HUDEP-2 (cell line): ENCODE results near the gene FBXO3.
"Not testable (repeated sequence)": the region's sequence is repeated elsewhere in the genome, so short reads cannot be mapped to it uniquely, and the experiment has no call there.

Experiments
- DNase-seq, 76 experiments: peaks; one replicate each; lab custom pipeline; 2025; ENCODE audit not compliant: unreplicated experiment in 76 of 76; lab: John Stamatoyannopoulos, UW

Gene FBXO3, protein sequence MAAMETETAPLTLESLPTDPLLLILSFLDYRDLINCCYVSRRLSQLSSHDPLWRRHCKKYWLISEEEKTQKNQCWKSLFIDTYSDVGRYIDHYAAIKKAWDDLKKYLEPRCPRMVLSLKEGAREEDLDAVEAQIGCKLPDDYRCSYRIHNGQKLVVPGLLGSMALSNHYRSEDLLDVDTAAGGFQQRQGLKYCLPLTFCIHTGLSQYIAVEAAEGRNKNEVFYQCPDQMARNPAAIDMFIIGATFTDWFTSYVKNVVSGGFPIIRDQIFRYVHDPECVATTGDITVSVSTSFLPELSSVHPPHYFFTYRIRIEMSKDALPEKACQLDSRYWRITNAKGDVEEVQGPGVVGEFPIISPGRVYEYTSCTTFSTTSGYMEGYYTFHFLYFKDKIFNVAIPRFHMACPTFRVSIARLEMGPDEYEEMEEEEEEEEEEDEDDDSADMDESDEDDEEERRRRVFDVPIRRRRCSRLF

DNA sequence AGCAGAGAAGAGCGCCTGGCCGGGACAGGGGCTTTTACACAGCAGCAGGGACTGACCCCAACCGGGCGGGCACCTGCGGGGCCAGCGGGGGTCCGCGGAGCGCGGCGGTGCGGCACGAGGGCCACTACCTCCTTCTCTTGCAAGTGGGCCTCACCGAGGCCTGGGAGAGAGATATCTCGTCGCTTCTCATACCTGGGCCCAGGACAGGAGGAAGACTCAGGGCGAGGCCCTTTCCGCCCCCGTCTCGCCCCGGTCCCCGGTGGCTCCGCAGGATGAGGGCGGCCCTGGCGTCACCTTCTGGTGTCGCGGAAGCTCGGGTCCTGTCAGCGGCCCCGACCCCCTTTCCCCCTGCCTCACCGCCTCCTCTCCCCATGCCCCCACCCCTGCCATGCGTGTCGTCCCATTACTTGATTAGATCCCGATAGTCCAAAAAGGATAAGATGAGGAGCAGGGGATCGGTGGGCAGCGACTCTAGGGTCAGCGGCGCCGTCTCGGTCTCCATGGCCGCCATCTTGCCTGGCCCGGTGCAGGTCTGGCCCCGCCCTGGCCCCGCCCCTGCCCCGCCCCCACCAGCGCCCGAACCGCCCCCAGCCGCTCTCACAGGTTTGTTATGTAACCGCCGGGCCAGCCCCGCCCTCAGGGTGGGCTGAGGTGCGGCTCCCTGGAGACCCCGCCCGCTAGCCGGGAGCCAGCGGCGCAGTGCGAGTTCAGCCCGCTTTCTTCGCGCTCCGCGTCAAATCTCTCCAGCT, at the start of gene FBXO3:
Gene FBXO3, minus strand, starts transcription at position 534 of the 749 bp plus-strand sequence. Its CDS starts 23 bp downstream, at position 511.
- DNase-seq, result peak in 73 of 76 experiments; percentile 24 to 85 (median 72)

DNA sequence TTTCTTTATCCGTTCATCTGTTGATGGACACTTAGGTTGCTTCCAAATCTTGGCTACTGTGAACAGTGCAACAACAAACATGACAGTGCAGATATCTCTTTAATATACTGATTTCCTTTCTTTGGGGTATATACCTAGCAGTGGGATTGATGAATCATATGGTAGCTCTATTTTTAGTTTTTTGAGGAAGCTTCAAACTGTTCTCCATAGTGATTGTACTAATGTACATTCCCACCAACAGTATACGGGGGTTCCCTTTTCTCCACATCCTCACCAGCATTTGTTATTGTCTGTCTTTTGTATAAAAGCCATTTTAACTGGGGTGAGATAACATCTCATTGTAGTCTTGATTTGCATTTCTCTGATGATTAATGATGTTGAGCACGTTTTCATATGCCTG, 48.7 kb upstream of the FBXO3 start:
- DNase-seq, result not testable (repeated sequence)

DNA sequence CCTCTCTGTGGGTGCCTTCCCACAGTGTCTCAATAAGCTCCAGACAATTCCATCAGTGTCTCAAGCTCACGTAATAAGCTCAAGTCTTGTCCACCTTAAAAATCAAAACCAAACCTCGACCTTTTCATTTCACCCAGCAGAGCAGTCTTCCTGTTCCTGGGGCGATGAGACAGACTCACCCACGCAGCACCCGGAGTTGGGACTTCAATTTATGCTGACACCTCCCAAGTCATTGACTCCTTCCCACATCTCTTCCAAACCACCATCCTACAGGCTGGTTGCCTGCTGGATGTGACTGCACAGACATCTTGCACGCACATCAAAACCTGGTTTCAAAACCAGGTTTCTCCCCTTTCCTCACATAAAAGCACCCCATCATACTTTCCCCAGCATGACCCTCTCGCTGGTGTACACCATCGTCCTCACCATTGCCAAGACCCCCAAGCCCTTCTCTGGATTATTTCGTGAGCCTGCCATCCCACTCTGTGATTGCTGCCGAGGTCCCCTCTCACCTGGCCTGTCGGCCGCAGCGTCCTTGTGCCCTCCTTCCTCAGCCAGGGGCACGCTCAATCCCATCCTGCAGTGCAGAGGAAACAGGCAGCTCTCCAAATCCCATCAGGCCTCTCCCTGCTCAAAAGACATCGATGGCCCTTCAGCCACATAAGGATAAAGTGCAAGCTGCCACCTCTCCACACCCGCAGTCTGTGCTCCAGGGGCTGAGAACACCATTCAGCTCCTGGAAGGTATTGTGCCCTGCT, 45.1 kb upstream of the FBXO3 start:
- no peak for DNase-seq

DNA sequence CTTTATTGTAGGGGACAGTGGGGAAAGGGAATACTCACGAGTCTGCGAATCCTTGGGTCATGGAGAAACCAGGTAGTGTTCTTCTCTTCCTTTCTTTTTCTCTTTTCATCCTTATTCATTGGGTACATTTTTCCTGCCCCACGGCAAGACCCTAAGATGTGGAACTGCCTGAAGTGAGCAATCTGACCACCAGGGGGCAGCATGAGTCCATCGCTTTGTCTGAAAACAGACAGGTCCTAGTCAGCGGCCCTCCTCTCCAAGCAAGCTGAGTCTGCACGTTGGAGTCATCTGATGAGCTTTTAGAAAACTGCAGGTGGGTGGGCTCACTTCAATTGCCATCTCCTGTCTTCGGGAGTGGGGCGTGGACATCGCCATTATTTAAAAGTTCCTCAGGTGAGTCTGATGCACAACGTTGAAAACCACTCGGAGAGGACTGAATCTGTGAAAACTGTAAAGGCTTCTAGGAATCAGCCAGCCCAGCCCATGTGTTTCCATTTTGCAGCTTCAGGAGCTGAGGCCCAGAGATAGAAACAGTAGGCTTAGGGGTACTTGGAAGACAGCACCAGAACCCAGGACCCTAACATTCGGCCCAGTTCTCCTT, 34.0 kb upstream of the FBXO3 start:
- peak in 69 of 76 experiments; percentile 20 to 88 (median 64) for DNase-seq

DNA sequence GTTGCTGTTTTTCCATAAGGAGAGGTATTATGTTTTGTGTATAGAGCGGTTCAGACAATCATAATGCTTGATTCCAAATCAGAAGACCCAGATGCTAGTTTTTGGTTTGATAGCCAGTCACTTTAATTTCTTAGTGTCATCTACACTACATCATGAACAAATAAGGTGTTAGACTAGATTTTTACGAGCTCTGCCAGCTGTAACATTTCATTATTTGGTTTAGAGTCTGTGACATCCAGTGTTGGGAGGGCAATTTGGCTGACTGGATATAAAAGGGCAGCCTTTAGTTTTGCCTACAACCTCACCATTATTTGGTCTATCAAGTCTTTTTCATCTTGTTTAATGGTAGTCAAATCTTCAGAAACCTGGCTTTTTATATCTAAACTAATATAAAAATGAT, 30.2 kb upstream of the FBXO3 start:
- DNase-seq, result no peak

DNA sequence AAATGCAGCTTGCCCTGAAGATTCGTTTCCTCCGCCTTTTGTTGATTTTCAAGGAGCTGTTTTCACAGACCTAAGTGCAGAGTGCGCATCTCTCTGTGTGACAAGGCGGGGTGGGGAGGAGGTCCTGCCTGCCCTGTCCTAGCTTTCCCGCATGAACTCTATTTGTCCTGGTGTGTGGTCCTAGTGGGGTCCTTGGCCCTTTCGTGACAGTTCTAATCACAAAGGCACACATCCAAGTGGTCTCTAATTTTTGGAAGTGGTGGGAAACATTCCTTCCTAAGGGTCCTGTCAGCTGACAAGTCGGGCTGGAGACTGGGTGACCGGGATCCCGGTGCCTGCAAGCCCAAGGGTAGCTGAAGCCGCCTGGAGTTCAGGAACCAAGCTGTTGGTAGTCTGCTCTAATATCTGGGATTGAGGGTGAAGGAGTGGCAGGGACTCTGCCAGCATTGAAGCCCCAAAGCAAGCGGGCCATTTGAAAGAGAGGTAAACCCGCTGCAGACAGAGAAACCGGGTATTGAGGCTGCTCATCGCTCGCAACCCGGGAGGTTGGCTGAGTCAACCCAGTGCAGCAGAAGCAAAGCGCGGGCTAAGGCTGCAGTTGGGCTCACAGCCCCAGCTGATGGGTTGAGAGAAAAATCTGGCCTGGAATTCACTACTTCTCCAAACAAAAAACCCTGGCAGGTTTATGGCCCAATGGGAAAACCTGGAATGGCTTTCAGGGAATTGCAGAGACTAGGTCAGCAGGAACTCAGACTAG, 28.1 kb upstream of the FBXO3 start:
- no peak for DNase-seq

DNA sequence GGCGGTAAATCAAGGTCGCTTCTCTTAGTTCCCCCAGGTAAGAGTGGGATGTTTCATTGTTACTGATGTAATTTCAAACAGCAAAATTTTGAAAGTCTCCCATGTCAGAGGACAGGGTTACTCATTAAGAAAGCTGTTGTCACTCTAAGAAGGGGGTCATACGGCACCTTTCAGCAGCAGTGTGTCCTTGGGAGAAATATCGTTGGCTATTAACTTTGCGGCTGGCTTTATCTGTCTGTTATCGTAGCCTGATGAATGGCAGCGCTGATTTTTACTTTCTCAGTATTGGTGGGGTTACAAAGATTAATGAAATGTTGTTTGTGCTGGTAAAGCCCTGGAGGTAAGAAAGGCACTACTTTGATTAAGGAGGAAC, 27.5 kb upstream of the FBXO3 start:
- DNase-seq, result no peak

DNA sequence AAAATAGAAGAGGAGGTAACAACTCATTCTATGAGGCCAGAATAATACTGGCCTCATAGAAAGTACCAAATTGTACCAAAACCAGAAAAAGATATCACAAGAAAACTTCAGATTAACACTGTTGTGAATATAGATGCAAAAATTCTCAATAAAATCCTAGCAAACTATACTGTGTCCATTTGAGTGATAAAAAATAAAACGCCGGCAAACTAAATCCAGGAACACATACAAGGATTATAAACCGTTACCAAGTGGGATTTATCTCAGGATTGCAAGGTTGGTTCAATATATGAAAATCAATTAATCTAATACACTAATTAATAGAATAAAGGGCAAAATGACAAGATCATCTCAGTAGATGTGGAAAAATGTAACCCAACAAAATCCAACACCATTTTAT, 23.6 kb upstream of the FBXO3 start:
- DNase-seq, result no peak

- no peak for DNase-seq
These were observed 15.7 kb upstream of the FBXO3 start for GRCh38 chr11:33790040-33790439.

DNA sequence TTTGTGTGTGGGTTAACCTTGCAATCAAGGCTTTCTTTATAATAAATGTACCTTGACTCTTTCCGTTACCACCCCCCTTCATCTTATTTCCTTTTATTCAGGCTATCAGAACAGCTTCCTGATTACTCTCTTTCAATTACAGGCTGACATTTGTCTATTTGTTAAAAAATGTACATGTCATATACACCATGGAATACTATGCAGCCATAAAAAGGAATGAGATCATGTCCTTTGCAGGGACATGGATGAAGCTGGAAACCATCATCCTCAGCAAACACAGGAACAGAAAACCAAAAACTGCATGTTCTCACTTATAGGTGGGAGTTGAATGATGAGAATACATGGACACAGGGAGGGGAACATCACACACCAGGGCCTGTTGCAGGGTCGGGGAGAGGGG, 13.8 kb upstream of the FBXO3 start:
- not testable (repeated sequence) for DNase-seq

- no peak for DNase-seq
These were observed 12.8 kb upstream of the FBXO3 start for GRCh38 chr11:33787076-33787475.

GRCh38 chr11:33785609-33786008, 11.3 kb upstream of the FBXO3 start:
- no peak for DNase-seq

GRCh38 chr11:33779849-33780528, 5.7 kb upstream of the FBXO3 start:
- DNase-seq, result no peak

GRCh38 chr11:33778675-33779074, 4.4 kb upstream of the FBXO3 start:
- DNase-seq, result no peak

- DNase-seq, result no peak
These were observed 3.6 kb upstream of the FBXO3 start for GRCh38 chr11:33777906-33778305.

GRCh38 chr11:33775832-33776470, 1.6 kb upstream of the FBXO3 start:
- DNase-seq, result no peak

DNA sequence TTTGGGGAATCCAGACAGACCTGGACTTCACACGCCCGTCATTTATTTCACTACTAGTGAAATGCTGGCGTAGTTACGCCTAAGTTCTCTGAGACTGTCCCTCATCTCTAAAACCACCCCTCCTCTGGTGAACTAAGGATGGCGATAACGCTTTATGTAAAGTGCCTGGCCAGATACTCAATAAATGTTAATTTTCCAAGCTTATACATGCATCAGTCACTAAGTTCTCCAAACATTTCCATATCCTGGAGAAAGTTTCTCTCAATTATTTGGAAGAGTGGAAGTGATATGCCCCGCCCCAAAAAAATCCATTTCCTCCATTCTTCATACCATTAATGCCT, 1.1 kb upstream of the FBXO3 start:
- no peak for DNase-seq

- DNase-seq, result no peak
These were observed 581 bp upstream of the FBXO3 start for GRCh38 chr11:33774736-33775466.
